GM18498 (cell line): Measurements from ENCODE around the gene RNF34.
A peak's percentile ranks its signal among the peaks of the same experiment; 100 is the strongest.

Source experiments
- ATAC-seq: cut with Tn5 transposase; IDR thresholded peaks from one replicate; pipeline ENCODE4 v1.9.1; 2021; ENCODE audit warnings: mild to moderate bottlenecking, moderate library complexity; ENCODE audit not compliant: unreplicated experiment

The RNF34 gene

DNA sequence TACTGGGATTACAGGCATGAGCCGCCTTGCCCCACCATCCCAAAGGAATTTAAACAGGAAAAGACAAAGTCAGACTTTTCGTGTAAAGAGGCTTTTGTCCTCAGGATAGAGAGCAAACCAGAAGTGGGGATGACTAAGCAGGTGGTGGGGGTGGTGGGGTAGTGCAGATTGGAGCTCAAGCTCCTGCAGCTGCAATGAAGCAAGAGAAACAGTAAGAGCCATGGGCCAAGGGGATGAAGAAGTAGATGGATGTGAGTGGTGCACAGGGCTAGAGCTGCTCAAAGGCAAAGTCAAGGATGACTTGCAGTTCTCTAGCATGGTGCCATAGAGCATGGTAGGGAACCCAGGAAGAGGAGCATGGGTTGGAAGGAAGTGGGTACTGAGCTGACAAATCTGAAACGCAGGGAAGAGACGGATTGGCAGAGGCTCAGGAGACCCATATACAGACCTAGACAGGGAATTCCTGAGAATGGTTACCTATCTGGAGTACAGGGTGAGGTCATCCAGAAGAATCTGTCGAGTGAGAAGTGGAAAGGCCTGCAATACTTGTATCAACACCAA lies 11.4 kb upstream of the RNF34 start:
- ATAC-seq: no peak

GRCh38 chr12:121390856-121391255 lies 9.1 kb upstream of the RNF34 start:
- ATAC-seq: no peak

DNA sequence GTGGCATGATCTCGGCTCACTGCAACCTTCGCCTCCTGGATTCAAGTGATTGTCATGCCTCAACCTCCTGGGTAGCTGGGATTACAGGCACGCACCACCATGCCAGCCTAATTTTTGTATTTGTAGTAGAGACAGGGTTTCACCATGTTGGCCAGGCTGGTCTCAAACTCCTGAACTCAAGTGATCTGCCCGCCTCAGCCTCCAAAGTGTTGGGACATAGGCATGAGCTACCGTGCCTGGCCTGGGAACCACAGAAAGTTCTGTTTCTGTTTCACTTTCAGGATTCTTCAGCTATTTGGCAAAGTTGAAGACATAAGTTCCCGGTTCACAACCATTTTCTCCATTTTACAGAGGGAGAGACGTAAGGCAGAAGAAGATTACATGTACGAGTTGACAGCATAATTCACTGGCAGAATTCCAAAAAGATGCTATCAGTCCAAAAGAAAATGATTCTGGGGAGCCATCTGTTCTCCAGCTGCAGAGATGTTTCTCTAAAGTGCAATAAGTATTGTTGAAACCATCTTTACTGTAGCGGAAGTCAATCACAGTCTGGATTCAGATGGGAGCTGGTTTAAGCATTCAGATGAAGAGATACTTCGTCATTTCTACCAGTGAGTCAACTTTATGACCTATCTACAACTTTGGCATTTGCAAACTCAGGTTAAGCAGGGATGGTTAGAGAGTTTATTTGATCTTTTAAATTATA lies 8.1 kb upstream of the RNF34 start:
- ATAC-seq: no peak

GRCh38 chr12:121392325-121392716 lies 7.6 kb upstream of the RNF34 start:
- ATAC-seq: no peak

GRCh38 chr12:121397521-121397920 lies 2.4 kb upstream of the RNF34 start:
- ATAC-seq: no peak

GRCh38 chr12:121398355-121398754 lies 1.6 kb upstream of the RNF34 start:
- no peak for ATAC-seq

DNA sequence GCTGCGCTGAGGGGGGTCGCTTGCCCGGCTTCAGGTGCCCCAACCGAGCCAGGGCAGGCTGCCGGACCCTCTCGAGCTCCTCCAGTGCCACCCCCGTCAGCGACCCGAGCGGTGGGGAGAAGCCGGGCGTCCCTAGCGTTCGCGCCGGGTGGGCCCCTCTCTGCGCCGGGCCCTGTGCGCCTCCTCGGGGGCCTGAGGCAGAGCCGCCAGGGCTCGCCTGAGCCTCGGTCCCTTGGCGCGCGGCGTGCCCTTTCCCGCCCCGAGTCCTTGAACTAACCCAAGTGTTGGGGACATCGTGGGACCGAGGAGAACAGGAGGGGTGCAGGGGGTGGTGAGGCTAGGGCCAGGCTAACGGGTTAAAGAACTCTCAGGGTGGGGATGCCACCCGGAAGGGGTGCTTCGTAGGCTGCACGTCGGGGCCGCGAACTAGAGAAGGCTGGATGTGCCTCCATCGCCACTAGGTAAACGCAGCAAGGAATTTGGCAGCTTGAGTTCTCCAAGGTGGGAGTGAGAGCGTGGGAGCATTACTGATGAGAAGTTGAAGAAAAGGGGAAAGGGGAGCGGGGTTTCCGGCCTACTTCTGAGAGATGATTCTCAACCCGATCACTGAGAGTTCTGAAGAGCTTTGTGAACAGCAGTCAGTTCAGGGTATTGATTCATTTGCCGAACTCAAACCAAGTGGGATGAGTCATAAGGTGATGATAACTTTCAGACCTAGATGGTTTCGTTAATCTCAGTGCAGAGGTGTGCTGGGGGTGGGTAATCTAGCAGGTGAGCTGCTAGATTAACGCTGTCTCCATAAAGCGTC lies 618 bp downstream of the RNF34 start:
- peak; percentile 44 for ATAC-seq

GRCh38 chr12:121403721-121404120 lies 3.8 kb downstream of the RNF34 start:
- no peak for ATAC-seq

DNA sequence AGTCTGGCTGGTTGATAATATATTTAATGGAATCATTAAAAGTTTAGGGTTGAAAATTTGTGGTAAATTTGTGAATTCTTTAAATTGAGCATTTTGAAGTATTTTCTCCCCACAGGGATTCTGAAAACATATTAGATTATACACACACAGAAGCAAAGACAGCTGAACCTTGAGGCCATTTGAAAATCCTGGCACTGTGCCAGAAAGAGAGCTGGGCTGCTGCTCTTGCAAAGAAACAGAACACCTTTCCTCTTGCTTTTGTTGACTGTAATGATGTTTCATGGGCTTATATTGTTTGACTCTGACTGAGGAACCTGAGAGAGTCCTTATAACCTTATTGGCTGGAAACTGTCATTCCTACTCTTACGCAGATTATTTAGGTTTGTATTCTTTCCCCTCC lies 4.8 kb downstream of the RNF34 start:
- ATAC-seq: no peak

- no peak for ATAC-seq
Observed at GRCh38 chr12:121405211-121405610, 5.3 kb downstream of the RNF34 start.

DNA sequence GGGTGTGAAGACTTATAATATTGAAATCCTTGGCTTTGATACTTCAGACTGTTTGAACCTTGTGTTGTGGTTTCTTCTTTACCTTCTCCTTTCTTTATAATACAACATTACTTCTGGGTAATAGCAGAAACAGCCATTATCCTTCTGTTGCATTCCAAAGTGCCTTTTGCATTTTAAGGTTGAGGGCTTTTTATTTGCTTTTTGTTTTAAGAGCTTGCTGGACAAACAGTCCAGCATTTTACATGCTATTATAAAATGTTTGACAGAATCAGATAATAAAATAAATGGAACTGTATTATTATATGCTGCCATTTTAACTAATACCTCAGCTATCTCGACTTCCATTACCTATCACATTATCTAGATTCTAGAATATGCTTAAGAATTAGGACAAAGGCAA lies 14.0 kb downstream of the RNF34 start:
- no peak for ATAC-seq

GRCh38 chr12:121417847-121418246 lies 17.9 kb downstream of the RNF34 start:
- ATAC-seq: no peak

DNA sequence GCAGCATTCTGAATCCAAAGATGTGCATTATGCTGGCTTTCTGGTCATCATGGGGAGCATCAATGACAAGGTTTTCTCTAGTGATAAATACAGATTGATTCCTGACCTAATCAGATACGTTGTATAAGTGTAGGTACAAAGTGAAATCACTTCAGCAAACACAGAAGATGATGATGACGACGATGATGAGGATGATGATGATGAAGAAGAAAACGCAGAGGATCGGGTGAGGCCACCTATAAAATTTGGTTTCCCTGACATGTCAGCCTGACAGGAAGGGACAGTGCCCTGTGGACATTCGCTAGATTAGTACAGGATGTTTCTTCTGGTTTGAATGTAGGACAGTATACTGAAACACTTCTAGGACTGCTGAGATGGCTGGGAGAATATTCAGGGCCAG lies 20.2 kb downstream of the RNF34 start:
- ATAC-seq: no peak

DNA sequence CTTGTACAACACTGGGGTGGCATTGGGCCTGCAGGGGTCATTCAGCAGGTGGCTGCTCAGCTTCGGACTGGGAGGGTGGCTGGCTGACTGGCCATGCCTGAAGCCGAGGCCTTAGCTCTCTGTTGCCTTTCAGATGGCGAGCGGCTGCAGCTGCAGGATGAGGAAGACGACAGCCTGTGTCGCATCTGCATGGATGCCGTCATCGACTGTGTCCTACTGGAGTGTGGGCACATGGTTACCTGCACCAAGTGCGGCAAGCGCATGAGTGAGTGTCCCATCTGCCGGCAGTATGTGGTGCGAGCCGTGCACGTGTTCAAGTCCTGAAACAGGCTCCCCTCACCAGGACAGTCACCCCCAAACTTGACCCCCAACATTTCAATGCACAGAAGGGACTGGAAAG lies 23.3 kb downstream of the RNF34 start:
- ATAC-seq: no peak

DNA sequence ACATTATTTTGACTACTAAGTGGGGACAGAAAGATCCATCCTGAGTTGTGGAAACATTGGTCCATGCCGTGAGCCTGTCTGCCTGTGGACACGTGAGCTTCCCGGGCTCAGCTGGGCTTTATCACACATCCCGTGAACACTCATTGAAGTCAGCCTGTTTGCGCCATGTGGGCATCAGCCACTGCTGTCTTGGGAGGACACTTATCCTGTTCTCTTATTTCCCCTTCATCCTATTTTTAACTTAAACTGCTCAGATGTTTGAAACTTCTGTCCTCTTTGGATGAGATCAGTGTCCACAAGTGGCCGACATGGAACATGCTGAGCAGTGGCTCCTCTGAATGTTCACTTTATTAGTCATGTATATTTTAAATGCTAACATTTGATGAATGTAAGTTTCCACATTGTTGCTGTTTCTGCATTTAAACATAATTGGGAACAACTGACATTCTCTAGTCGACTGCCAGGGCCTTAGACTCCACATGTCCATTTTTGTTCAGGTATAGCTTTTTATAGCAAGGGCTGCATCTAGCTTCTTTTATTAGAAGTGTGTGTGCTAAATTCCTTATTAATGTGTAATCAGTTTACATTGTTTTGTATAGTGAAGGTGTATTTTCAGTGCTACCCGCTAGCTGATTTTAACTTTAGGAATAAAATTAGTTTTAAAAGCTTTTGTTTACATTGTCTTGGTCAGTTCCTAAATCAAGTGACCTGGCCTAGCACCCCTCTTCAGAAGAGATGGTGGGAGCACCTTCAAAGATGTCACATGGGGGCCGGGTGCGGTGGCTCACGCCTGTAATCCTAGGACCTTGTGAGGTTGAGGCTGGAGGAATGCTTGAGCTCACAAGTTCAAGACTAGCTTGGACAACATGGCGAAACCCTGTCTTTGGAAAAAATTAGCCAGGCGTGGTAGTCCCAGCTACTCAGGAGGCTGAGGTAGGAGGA lies 24.0 kb downstream of the RNF34 start:
- ATAC-seq: no peak

GRCh38 chr12:121424624-121424975 lies 24.7 kb downstream of the RNF34 start:
- no peak for ATAC-seq

- ATAC-seq: no peak
Observed at GRCh38 chr12:121427556-121428050, 27.7 kb downstream of the RNF34 start.

DNA sequence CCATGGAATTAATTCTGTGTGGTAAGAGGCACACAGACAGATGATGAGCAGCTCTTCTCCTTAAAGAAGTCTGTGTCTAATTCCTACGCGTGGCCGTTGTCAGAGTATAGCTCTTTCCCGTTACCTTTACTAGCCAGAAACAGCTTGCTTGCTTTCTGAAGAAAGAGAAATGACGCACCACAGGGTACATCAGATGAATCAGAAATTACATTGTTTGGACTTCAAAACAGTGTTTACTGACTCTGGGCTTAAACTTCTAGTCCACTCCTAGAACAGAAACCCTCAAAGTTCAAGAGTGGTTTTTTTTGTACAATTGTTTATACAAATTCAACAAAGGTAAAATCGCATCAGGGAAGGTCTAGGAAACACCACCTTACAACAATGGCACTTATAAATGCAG lies 29.0 kb downstream of the RNF34 start:
- ATAC-seq: no peak

DNA sequence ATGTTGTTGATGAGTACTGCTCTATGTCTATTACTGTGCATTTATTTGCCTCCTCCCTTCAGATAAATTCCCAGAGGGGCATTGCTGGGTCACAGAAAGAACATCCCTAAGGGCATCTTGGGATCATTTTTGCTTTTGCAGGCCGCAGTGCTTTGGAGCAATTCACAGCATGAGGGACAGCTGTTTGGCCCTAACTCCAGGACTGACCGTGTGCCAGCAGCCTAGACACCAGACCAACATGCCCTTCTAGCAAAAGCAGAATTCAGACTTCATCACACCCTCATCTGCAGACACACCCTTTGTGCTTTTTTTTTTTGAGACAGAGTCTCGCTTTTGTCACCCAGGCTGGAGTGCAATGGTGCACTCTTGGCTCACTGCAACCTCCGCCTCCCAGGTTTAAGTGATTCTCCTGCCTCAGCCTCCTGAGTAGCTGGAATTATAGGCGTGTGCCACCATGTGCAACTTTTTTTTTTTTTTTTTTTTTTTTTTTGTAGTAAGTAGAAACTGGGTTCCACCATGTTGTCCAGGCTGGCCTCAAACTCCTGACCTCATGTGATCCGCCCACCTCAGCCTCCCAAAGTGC lies 31.0 kb downstream of the RNF34 start:
- no peak for ATAC-seq

- ATAC-seq: no peak
Observed at GRCh38 chr12:121432740-121433480, 33.0 kb downstream of the RNF34 start.
